HG02981 (cell line): ENCODE data around the gene ERF.

Source experiments
- ATAC-seq: cut with Tn5 transposase; IDR thresholded peaks from one replicate; pipeline ENCODE4 v1.9.1; 2021; ENCODE audit warnings: mild to moderate bottlenecking, moderate library complexity; ENCODE audit not compliant: unreplicated experiment

Gene ERF

DNA sequence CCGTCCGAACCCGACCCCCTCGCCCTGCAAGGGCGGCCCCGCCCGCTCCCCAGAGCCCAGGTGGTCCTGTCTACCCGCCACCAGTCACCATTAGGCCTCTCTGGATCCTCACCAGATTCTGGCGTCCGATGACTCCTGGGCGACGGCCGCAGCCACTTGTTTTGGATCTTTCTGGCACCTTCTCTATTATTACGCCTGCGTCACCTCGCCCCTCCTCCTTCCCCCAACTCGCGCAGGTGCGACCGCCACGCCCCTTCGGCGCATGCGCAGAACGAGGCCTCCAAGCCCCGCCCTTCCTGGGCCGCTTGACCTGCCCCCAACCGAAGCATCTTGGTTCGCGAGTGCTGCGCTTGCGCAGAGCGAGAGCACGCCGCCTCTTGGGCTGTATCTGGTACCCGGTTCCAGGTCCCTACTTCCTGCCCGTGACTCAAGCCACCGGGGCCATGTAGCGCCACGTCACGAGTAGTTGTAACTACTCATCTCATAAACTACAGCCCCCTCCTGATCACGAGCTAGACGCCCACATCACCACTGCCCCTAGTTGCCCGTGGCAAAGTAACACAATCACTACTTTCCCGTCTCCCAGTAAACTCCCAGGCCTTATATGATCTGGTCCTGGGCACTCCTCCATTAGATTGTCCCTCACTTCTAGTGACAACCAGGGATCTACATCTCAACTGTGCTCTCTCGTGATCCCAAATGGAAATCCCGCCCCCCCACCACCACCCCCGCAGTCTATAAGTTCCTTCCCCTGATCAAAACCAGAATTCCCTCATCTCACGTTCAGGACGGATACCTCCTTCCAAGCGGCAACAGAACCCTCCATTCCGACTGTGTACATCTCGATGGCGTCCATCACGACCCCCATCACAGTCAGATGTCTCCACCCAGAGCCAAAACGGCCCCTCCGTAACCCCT, 37.1 kb downstream of the ERF start, which contains the start of gene DEDD2:
Gene DEDD2, minus strand, starts transcription at position 158 of the 918 bp plus-strand sequence. CDS start 670 bp downstream, outside the sequence.
- ATAC-seq: peak; percentile 64

DNA sequence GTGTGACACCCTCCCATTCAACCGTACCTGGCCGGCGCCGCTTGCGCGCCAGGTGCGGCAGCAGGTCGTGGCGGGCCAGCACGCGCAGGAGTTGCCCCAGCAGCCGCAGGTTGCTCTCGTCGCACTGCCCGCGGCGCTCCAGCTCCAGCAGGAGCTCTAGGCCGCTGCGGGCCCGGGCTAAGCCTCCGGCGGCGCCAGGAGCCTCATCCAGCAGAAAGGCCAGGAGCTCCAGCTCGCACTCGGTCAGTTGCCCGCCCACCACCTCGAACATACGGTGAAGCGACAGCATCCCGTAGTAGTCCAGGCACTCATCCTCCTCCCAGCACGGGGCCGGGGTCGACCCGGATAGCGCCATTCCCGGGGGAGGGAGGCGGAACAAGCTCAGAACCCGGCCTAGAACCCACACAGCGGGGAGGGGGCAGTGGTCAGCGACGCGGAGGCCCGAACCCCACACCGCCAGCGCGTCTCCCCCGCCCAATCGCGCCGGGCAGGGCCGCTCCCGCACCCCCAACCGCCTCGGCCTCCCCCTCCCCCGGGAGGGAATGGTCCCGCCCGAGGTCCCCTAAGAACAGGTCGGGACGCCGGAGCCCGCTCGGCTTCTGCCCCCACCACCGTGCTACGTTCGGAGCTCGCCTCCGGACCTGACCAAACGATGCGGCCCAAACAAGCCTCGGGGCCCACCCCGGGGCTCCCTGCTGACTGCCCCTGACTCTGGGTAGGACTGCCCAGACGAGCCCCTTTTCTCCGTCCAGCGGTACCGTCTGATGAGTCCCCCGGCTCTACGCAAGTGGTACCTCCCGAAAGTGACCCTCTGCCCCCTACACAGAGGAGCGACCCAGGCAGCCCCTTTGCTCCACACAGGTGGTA, 38.0 kb downstream of the ERF start:
- peak; percentile 1 for ATAC-seq

DNA sequence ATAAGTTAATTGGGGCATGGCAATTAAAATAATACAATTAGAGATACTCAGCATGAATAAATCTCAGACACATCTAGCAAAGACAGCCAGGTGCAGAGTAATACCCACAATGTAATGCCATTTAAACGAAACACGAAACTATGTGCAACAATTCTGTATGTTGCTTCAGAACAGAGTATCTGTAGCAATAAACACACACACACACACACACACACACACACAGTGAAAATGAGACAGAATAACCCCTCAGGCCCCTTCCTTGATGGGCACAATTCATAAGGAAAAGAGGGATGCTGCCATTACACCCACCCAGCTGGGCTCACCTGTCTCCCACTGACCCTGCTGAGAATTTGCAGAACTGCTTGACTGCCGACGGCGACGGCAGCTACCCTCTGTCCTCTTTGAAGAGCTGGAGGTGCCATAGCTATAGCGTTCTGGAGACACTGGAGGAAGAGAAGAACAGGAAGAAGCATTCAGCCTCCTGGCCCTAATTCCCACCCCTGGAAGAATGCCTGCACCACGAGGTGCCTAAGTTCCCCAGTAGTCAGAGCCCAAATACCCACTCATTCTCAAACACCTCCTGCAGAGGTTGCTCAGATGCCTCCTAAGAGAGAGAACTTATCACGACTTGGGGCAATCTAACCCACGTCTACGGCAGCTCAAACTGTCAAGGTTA, 40.0 kb downstream of the ERF start:
- no peak for ATAC-seq

DNA sequence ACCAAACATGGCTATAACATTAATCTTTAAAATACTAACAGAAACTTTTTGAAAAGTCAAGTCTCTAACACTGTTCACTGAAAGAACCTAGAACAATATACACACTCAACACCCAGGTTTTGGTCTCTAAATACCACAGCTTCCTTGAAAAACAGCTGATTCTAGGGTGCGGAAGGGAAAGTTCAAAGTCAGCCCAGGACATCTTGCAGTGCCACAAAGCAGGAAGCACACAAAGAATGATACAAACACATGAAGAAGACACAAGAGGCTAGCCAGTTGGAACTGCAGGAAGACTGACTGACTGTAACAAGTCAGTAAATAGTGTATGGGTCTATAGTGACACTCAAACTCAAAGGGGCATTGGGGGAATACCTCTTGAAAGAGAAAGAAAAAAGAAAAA, 42.0 kb downstream of the ERF start:
- ATAC-seq: no peak

DNA sequence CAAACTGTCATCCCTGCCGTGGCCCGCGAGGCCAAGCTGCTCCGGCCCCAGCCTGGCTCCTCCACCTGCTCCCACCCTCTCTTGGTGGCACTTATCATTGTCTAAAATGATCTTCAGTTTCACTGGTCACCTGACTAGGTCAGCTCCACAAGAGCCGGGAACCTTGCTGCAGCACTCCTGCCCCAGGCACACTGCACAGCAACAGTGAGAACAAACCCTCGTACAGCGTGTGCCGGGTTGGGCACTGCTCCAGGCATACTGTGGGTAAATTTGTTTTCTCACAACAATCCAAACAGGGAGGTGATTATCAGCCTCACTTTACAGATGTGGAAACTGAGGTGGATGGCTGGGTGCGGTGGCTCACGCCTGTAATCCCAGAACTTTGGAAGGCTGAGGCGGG, 46.3 kb downstream of the ERF start:
- ATAC-seq: no peak

DNA sequence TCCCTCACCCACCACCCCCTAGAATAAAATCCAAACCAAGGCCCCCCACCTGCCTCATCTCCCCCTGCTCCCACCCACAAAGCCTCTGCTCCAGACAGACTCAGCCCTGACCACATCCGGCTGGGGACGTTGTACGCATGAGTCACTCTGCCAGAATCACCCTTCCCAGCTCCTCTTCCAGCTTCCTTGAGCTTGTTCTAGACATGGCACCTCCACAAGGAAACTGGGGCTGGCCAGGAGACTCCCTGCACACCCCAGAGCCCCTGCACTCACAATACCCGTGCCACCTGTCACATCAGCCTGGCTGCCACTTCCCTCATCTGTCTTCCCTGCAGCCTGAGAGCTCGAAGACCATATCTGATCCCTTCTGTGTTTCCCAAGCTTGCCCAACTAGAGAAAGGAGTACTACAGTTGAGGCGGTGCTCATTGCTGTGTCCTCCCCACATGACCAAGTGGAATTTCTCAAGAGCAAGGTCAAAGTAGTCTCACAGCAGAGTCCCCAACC, 47.1 kb downstream of the ERF start:
- ATAC-seq: no peak

DNA sequence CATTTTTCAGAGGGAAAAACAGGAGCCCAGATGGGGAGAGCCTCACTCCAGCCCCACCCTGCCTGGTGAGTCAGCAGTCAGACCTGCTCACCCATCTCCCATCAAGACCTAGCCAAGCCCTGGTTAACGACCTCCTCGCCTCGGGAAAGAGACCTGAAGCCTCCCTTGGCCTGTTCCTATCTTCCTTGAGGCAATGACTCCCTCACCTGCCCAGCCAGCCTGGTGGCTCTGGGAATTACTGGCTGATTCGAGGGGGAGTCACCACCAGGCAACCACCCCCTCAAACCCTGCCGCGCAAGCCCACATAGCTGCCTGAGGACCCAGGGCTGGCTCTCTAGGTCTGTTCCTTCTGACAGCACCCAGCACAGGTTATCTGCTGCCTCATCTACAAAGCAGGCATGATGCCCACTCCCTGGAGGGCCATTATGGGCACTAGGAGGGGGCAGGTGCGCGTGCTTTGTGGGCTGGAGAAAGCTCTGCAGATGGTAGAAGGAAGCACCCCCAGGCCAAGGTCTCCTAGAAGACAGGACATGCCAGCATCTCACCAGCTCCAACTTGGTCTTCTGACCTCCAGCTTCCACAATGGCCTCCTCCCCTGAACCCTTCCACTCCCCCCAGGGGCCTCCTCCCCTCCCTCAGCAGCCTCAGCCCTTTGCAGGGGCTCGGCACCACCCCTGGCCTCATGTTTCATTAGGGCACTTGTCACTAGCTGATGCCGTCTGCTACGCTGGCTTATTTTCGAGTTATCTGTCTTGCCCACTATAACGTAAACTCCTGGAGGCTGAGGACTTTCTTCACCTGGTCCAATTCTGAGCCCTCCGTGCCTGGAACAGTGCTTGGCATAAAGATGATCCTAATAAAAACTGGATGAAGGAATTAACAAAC, 47.8 kb downstream of the ERF start:
- ATAC-seq: no peak

DNA sequence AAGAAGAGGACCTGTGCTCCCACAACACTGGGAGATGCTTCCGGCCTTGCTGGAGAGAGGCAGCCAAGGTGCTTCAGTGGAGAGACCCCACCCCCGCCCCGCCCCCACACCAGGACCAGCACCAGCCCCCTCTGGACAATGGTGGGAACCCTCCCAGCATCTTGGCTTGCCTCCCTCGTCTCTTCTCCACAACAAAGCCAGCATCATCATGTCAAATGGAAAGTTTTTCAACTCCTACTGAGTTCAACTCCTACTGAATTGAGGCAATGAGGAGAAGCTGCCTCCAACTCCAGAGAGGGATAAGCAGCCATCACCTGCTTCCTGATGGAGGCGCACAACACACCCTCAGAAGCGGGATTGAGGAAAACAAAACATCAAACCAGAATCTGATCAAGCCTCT, 50.3 kb downstream of the ERF start:
- no peak for ATAC-seq

DNA sequence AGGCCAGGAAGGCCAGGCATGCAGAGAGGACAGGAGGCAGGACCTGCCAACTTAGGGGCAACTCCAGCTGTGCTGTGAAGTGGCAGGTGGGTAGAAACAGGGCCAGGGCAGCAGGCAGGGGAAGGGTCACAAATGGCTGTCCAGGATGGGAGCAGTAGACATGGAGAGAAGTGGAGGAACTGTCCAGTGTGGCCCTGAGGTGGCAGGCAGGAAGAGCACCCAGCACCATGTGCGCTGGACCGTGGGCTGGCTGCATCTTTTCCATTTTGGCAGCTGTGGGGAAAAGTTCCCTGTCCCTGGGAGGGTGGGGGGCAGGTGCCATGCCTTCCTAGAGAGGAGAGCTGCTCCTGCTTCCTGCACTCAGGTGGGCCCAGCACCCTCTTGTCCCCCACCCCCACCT, 51.2 kb downstream of the ERF start:
- ATAC-seq: no peak

DNA sequence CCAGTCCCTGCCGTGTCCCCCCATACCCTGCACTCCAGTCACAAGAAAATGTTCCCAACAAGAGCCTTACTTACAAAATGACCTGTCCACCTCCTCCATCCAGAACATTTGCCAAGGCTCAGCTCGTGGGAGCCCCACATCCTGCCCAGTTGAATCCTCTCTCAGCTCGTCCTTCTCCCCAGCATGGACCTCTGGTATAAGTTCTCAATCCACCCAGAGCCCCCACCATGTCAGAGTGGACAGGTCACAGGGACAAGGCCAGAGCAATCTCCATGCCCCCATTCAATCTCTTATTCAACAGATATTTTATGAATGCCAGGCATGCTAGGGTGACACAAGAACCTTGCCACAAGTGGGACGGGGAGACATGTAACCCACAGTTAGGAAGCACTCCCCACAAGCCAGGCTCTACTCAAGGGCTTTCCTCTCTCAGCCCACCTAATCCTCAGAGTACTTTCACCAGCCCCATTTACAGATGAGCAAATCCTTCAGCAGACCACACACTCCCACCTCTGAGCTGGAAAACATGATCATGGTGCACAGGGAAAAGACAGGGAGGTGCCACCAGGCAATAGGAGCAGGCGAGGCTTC, 52.5 kb downstream of the ERF start:
- no peak for ATAC-seq

DNA sequence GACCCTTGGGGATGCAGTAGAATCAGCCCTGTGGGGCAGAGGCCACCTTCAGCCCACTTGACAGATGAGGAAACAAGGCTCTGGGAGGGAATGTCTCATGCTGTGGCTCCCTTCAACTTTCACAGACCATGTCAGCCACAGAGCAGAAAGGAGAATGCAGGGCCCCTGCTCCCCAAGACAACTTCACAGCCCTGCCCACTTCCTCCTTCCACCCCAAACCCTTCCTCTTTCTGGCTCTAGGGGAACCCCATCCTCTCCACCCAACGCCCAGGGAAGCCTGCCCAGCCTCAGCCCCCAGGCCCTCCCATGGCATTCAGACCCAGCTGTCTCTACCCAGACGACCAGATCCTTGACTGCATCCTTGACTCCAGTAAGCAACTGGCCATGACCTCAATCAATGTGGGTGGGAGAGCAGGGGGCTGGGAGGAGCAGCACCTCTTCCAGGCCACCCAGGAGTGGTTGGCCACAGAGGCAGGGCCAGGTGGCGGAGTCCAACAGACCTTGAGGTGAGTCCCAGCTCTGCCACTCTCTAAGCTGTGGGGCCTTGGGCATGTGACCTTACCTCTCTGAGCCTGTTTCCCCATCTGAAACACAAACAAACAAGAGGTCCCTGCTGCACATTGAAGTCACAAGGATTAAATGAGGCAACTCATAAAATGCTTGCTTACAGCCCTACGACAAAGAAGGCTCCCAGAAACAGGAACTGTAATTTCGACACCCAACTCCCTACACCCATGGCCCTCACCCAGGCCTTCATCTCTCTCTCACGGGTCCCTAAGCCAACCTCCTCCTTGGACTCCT, 53.2 kb downstream of the ERF start:
- no peak for ATAC-seq

DNA sequence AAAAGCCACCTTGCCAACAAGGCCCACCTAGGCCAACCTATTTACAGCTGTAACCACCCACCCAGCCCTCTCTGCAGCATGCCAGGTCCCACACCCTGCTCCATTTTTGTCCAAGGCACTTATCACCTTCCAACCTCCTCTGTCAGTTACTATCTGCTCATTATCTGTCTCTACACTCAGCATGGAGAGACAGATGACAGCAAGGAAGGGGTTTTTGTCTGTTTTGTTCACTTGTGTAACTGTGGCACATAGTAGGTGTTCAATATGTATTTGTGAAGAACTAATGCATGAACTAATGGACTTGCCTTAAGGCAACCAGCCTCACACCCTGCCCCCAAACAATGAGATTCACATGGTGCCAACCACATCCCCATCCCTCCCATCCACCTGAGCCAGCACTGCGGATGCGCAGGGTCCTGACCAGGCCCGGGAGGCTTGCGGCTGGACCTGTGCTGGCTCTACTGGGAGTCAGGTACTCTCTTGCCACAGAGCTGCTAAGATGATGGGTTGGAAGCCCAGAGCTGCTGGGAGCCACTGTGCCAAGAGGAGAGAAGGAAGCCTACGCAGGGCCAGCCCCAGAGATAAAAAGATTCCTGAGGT, 54.7 kb downstream of the ERF start:
- no peak for ATAC-seq

DNA sequence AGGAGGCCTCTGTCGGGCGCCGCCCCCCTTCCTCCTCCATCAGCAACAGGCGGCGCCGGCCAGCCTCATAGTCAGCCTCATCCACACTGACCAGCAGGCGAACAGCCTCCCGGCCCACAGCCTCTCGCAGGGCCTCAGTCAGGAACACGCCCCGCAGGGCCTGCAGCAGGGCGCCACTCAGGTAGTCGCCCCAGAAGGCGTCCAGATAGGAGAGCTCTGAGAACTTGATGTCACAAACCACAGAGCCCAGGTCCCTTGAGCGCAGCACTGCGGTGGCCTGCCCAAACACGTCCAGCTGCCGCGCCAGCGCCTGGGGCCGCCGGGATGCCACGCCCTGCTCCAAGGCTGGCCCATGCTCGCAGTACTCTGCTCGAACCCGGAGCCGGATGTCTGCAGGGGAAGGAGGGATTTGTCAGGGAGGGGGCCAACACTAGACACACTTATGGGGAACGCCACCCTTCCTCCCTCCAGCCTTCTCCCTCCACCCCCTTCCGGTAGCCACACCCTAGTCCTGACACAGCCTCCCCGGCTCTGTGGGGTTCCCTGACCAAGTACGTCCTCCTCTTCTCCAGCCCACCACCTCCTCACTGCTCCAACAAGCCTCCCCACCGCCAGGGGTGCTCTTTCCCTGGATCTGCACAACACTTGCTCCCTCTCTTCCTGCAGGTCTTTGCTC, 55.4 kb downstream of the ERF start:
- peak; percentile 46 for ATAC-seq

DNA sequence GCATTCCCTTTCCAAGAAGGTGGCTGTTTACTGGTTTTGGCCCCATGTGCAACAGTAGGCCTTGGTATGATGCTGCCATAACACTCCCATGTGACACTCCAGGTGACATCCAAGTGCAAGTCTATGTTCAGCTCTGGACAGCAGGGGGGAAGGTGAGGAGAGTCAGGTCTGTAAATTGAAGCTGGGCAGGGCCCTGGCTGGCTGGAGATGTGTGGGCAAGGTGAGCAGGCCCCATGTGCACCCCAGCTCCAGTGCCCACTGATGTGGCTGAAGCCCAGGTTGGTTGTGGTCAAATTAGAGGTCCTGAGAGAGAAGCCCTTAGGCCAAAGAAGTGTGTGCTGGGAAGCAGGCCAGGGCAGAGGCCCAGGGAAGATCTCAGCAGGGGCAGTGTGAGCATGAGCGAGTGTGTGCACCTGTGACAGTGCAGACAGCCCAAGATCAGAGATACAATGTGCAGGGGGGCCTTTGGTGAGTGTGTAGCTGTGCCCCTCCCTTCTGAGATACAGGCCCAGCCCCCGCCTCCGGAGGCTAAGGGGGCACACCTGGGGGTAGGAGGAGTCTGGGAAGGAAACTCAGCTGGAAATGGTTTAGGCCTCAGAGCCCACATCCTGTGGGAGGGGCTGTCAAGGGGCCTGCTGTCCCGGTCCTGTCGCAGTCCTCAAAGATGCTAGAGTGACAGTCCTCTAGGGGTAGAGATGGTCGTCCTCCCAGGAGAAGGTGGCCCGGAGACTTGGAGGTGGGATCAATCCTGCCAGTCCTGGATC, 56.1 kb downstream of the ERF start:
- peak; percentile 36 for ATAC-seq
